ENCODE results near the gene GPC3.

GRCh38 chrX:133607419-133608348 lies 377.7 kb downstream of the GPC3 start:
- TF ChIP-seq POLR2A (IDR thresholded peaks at IDR 0.05; ENCODE audit: low read depth, low read length) (no peak), POLR2AphosphoS5 (IDR thresholded peaks at IDR 0.05; ENCODE audit: low read depth, low read length) (no peak)
